Measurements from ENCODE around the gene KRTAP9-1. TPM values are rescaled to one million over a fixed set of nuclear protein-coding genes. Genes with fewer than 3 reads are reported as not detected.
"Not testable (repeated sequence)": the region's sequence is repeated elsewhere in the genome, so short reads cannot be mapped to it uniquely, and the experiment has no call there.

KRTAP9-1 gene

GRCh38 chr17:41237116-41237515 lies 47.4 kb downstream of the KRTAP9-1 start:
- not testable (repeated sequence) for H3K27ac ChIP-seq (ENCODE audit: low read length, poor library complexity, severe bottlenecking); H3K18ac ChIP-seq (ENCODE audit: low read depth in 1 of 2, low read length in 2 of 2); H3K4me3 ChIP-seq (ENCODE audit: insufficient read depth in 1 of 2, low read depth in 1 of 2, low read length in 2 of 2); H3K9me3 ChIP-seq (ENCODE audit: control insufficient read depth, low read length); H4K91ac ChIP-seq (ENCODE audit: low read length); H3K23ac ChIP-seq (ENCODE audit: low read length in 2 of 2); H2AFZ ChIP-seq (ENCODE audit: low read depth, low read length); H3K9ac ChIP-seq (ENCODE audit: low read length); H3K4ac ChIP-seq (ENCODE audit: low read depth in 1 of 2, low read length in 2 of 2); H2BK12ac ChIP-seq (ENCODE audit: low read length in 2 of 2); H3K79me1 ChIP-seq (replicated peaks; ENCODE audit: low read length, poor library complexity, severe bottlenecking); H2BK15ac ChIP-seq (ENCODE audit: low read depth, poor library complexity, severe bottlenecking); H2AK5ac ChIP-seq (ENCODE audit: low read length, severe bottlenecking); H2BK120ac ChIP-seq (ENCODE audit: low read depth, low read length); DNase-seq; H3K36me3 ChIP-seq (ENCODE audit: control insufficient read depth in 1 of 2, insufficient read depth in 2 of 2, low read depth in 1 of 2, low read length in 2 of 2); H3K4me2 ChIP-seq (ENCODE audit: low read length, poor library complexity, severe bottlenecking); H2BK5ac ChIP-seq (ENCODE audit: low read depth, low read length, poor library complexity, severe bottlenecking); H3K4me1 ChIP-seq (ENCODE audit: control insufficient read depth, insufficient read depth, low read depth, low read length); H4K8ac ChIP-seq (ENCODE audit: low read length)
- H3K14ac ChIP-seq (ENCODE audit: low read length in 2 of 2) = peak overlapping the region in 1 of 2 experiments; percentile 41
- H3K27me3 ChIP-seq (ENCODE audit: control insufficient read depth in 1 of 2, insufficient read depth in 1 of 2, low read length in 2 of 2) = peaks cover 0 to 10% of the 10 kb centered on the region in 2 experiments
- 70% methylated on average over 2 of the region's 4 CpGs for WGBS

GRCh38 chr17:41237949-41238437 lies 48.3 kb downstream of the KRTAP9-1 start, which contains the start of gene KRTAP9-8:
Gene KRTAP9-8, plus strand, starts transcription at chr17:41237999. Its CDS starts 53 bp downstream, at chr17:41238052.
- not testable (repeated sequence) for H2AFZ ChIP-seq (ENCODE audit: low read depth, low read length); H2BK120ac ChIP-seq (ENCODE audit: low read depth, low read length); H3K4me3 ChIP-seq (ENCODE audit: insufficient read depth in 1 of 2, low read depth in 1 of 2, low read length in 2 of 2); H3K36me3 ChIP-seq (ENCODE audit: control insufficient read depth in 1 of 2, insufficient read depth in 2 of 2, low read depth in 1 of 2, low read length in 2 of 2); H3K4me1 ChIP-seq (ENCODE audit: control insufficient read depth, insufficient read depth, low read depth, low read length); H4K8ac ChIP-seq (ENCODE audit: low read length); H3K9ac ChIP-seq (ENCODE audit: low read length); H3K27ac ChIP-seq (ENCODE audit: low read length, poor library complexity, severe bottlenecking); DNase-seq; H3K4ac ChIP-seq (ENCODE audit: low read depth in 1 of 2, low read length in 2 of 2); H3K79me1 ChIP-seq (replicated peaks; ENCODE audit: low read length, poor library complexity, severe bottlenecking); H2AK5ac ChIP-seq (ENCODE audit: low read length, severe bottlenecking); H2BK15ac ChIP-seq (ENCODE audit: low read depth, poor library complexity, severe bottlenecking); H3K4me2 ChIP-seq (ENCODE audit: low read length, poor library complexity, severe bottlenecking); H4K91ac ChIP-seq (ENCODE audit: low read length); H2BK5ac ChIP-seq (ENCODE audit: low read depth, low read length, poor library complexity, severe bottlenecking); H2BK12ac ChIP-seq (ENCODE audit: low read length in 2 of 2); H3K23ac ChIP-seq (ENCODE audit: low read length in 2 of 2); H3K18ac ChIP-seq (ENCODE audit: low read depth in 1 of 2, low read length in 2 of 2); H3K9me3 ChIP-seq (ENCODE audit: control insufficient read depth, low read length)
- peak within 1 kb of the TSS in 1 of 2 experiments; percentile 41 for H3K14ac ChIP-seq (ENCODE audit: low read length in 2 of 2)
- 56% methylated on average over 2 of the region's 3 CpGs for WGBS
- H3K27me3 ChIP-seq (ENCODE audit: control insufficient read depth in 1 of 2, insufficient read depth in 1 of 2, low read length in 2 of 2) = peaks cover 0 to 10% of the 10 kb centered on the region in 2 experiments

Small RNA genes within 50 kb of the gene (small RNA-seq; reads per million reads assigned to genes)
- gene KRTAP4-17P (ENCODE audit: low read depth) = not detected

Measured in mesenchymal stem cell (in vitro differentiated cells and primary cell).